ENCODE results near the gene CLDND1. TPM values are rescaled to one million over a fixed set of nuclear protein-coding genes. Genes with fewer than 3 reads are reported as not detected.

The CLDND1 gene
- total and polyA plus RNA-seq, 2 of the 4 experiments (the other 2 are of a cell fraction): 75.8 to 78.3 TPM

DNA sequence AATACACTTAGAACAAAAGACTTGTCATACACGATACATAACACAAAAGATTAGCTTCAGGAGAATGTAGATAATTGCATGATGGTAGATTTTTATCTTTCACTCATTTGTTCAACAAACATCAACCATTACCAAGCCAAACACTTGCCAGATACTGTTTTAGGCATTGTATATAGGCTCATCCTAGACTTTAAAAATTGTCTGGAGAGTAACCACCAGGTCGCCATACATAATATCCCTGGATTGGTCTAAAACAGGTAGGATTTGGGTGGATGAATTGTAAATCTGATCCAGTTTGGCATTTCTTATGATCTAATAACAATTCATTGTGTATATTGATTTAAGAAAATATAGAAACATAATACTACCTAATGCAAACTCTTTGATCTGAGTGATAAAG, 31.9 kb upstream of the CLDND1 start:
- BruUV-seq (replicated peaks): no TSS peak
- Histone ChIP-seq H3K4me1 (ENCODE audit: control insufficient read depth, insufficient read depth, low read length) (no peaks in the 10 kb centered on the region), H3K9me3 (ENCODE audit: control insufficient read depth, insufficient read depth, low read length) (no peaks in the 10 kb centered on the region), H4K91ac (ENCODE audit: insufficient read depth, low read depth, low read length) (no peak overlapping the region), H2AK5ac (ENCODE audit: low read depth, low read length) (no peak overlapping the region), H3K4me3 (ENCODE audit: insufficient read depth, low read depth, low read length) (no peak overlapping the region), H3K4ac (ENCODE audit: low read depth, low read length) (no peak overlapping the region), H4K5ac (ENCODE audit: low read depth, low read length) (no peak overlapping the region), H4K20me1 (ENCODE audit: insufficient read depth, low read length) (no peaks in the 10 kb centered on the region), H3K27me3 (ENCODE audit: control insufficient read depth, insufficient read depth, low read length) (peaks cover 17% of the 10 kb centered on the region), H3K23ac (ENCODE audit: low read depth, low read length) (no peak overlapping the region), H2BK120ac (ENCODE audit: low read depth, low read length) (no peak overlapping the region), H2BK20ac (ENCODE audit: low read depth, low read length) (no peak overlapping the region), H3K18ac (ENCODE audit: low read depth, low read length) (no peak overlapping the region), H3K14ac (replicated peaks; ENCODE audit: low read depth, low read length) (no peak overlapping the region), H4K8ac (ENCODE audit: low read depth in 2 of 2, low read length in 2 of 2) (no peak overlapping the region), H3K56ac (ENCODE audit: extremely low read depth, insufficient read depth, low read length) (no peak overlapping the region), H3K36me3 (ENCODE audit: control insufficient read depth, insufficient read depth, low read length) (no peaks in the 10 kb centered on the region), H3K9me1 (ENCODE audit: insufficient read depth, low read length) (no peaks in the 10 kb centered on the region), H2BK5ac (ENCODE audit: low read depth, low read length, poor library complexity, severe bottlenecking) (no peak overlapping the region), H3K79me1 (ENCODE audit: low read depth in 1 of 2, low read length in 2 of 2) (no peaks in the 10 kb centered on the region), H3K9ac (ENCODE audit: low read depth, low read length) (no peak overlapping the region), H2BK15ac (ENCODE audit: low read depth, low read length) (no peak overlapping the region), H3K27ac (ENCODE audit: insufficient read depth, low read length) (no peak overlapping the region), H2AK9ac (replicated peaks; ENCODE audit: low read depth, low read length, poor library complexity) (no peak overlapping the region), H2AFZ (replicated peaks; ENCODE audit: low read length, poor library complexity) (no peak overlapping the region), H3K4me2 (ENCODE audit: low read depth, low read length) (no peak overlapping the region)
- POLR2A ChIA-PET (ENCODE audit: unreplicated experiment): no interaction called here
- ATAC-seq (ENCODE audit: low read depth): no peak
- in situ Hi-C loops (cut with MboI; ENCODE audit: low sequenced_read_pairs) (loop anchor here (25.0 kb wide), 1 partner anchor 217 kb away; no protein-coding TSS in a partner anchor), intact Hi-C loops (cut with micrococcal nuclease) (no loop called here), dilution Hi-C loops (cut with HindIII; ENCODE audit: low sequenced_read_pairs, unreplicated experiment) (no loop called here)
- no peak for DNase-seq
- CTCF ChIA-PET: no interaction called here
- no CpG with 5 or more reads among the region's 2 CpGs for WGBS, 2 experiments (ENCODE audit: extremely low coverage in 2 of 2, insufficient read length in 1 of 2)
- TF ChIP-seq CEBPB (IDR thresholded peaks at IDR 0.05; ENCODE audit: low read depth, low read length) (no peak), RFX5 (IDR thresholded peaks at IDR 0.05; ENCODE audit: low read depth, low read length) (no peak), MAZ (IDR thresholded peaks at IDR 0.05; ENCODE audit: borderline replicate concordance, low read depth, low read length) (no peak), FOS (IDR thresholded peaks at IDR 0.05; ENCODE audit: low read depth, low read length) (no peak), RCOR1 (IDR thresholded peaks at IDR 0.05; ENCODE audit: insufficient replicate concordance, low read length) (no peak), BHLHE40 (IDR thresholded peaks at IDR 0.05; ENCODE audit: low read depth, low read length) (no peak), SMC3 (IDR thresholded peaks at IDR 0.05; ENCODE audit: low read depth, low read length) (no peak), MXI1 (IDR thresholded peaks at IDR 0.05; ENCODE audit: borderline replicate concordance, low read depth, low read length) (no peak), RAD21 (IDR thresholded peaks at IDR 0.05; ENCODE audit: low read length) (no peak), MAFK (IDR thresholded peaks at IDR 0.05; ENCODE audit: low read depth, low read length) (no peak), NFE2L2 (IDR thresholded peaks at IDR 0.05; ENCODE audit: low read depth, low read length) (no peak), CHD1 (IDR thresholded peaks at IDR 0.05; ENCODE audit: low read depth, low read length) (no peak), POLR2A (IDR thresholded peaks at IDR 0.05; ENCODE audit: low read depth, low read length) (no peak)
- TF ChIP-seq, protein P1, sequence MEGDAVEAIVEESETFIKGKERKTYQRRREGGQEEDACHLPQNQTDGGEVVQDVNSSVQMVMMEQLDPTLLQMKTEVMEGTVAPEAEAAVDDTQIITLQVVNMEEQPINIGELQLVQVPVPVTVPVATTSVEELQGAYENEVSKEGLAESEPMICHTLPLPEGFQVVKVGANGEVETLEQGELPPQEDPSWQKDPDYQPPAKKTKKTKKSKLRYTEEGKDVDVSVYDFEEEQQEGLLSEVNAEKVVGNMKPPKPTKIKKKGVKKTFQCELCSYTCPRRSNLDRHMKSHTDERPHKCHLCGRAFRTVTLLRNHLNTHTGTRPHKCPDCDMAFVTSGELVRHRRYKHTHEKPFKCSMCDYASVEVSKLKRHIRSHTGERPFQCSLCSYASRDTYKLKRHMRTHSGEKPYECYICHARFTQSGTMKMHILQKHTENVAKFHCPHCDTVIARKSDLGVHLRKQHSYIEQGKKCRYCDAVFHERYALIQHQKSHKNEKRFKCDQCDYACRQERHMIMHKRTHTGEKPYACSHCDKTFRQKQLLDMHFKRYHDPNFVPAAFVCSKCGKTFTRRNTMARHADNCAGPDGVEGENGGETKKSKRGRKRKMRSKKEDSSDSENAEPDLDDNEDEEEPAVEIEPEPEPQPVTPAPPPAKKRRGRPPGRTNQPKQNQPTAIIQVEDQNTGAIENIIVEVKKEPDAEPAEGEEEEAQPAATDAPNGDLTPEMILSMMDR (conservative IDR thresholded peaks at IDR 0.05; ENCODE audit: low read depth, low read length): no peak
- TF ChIP-seq, protein P2, sequence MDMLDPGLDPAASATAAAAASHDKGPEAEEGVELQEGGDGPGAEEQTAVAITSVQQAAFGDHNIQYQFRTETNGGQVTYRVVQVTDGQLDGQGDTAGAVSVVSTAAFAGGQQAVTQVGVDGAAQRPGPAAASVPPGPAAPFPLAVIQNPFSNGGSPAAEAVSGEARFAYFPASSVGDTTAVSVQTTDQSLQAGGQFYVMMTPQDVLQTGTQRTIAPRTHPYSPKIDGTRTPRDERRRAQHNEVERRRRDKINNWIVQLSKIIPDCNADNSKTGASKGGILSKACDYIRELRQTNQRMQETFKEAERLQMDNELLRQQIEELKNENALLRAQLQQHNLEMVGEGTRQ (IDR thresholded peaks at IDR 0.05; ENCODE audit: low read depth, low read length): no peak
- TF ChIP-seq, protein P3, sequence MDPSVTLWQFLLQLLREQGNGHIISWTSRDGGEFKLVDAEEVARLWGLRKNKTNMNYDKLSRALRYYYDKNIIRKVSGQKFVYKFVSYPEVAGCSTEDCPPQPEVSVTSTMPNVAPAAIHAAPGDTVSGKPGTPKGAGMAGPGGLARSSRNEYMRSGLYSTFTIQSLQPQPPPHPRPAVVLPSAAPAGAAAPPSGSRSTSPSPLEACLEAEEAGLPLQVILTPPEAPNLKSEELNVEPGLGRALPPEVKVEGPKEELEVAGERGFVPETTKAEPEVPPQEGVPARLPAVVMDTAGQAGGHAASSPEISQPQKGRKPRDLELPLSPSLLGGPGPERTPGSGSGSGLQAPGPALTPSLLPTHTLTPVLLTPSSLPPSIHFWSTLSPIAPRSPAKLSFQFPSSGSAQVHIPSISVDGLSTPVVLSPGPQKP (IDR thresholded peaks at IDR 0.05; ENCODE audit: borderline replicate concordance, low read depth, low read length): no peak

Data from IMR-90 (cell line).